Activated naive CD4-positive, alpha-beta T cell treated with anti-CD3 and anti-CD28 coated beads, Interleukin-2, amount 10 ng/mL, durations not matched to agents 7 days and 5 days (primary cell): Measurements from ENCODE around the gene GNG7.
"Not testable (repeated sequence)": the region's sequence is repeated elsewhere in the genome, so short reads cannot be mapped to it uniquely, and the experiment has no call there.

Source experiments
- CTCF ChIA-PET: fragments of 350-600 bp; sonication (Branson Sonifier 250); formaldehyde crosslinking; loops from one replicate; lab custom pipeline; 2021; ENCODE audit warnings: antibody characterized with exemption; lab: Charles Lee
- DNase-seq: peaks from one replicate; pipeline ENCODE4 v3.0.0-alpha.2; 2020
- H3K27ac Mint-ChIP-seq: one replicate; pipeline ENCODE4 v1.8.0; 2021; ENCODE audit warnings: mild to moderate bottlenecking, moderate library complexity, mixed read lengths
- H3K27me3 Mint-ChIP-seq: one replicate; pipeline ENCODE4 v1.8.0; 2021; ENCODE audit warnings: mild to moderate bottlenecking, mixed read lengths
- H3K36me3 Mint-ChIP-seq: one replicate; pipeline ENCODE4 v1.8.0; 2021; ENCODE audit warnings: mixed read lengths
- H3K4me1 Mint-ChIP-seq: one replicate; pipeline ENCODE4 v1.8.0; 2021; ENCODE audit warnings: mixed read lengths
- H3K4me3 Mint-ChIP-seq: one replicate; pipeline ENCODE4 v1.8.0; 2021; ENCODE audit warnings: mild to moderate bottlenecking, moderate library complexity, mixed read lengths
- H3K9me3 Mint-ChIP-seq: one replicate; pipeline ENCODE4 v1.8.0; 2021; ENCODE audit warnings: mixed read lengths

Gene GNG7

DNA sequence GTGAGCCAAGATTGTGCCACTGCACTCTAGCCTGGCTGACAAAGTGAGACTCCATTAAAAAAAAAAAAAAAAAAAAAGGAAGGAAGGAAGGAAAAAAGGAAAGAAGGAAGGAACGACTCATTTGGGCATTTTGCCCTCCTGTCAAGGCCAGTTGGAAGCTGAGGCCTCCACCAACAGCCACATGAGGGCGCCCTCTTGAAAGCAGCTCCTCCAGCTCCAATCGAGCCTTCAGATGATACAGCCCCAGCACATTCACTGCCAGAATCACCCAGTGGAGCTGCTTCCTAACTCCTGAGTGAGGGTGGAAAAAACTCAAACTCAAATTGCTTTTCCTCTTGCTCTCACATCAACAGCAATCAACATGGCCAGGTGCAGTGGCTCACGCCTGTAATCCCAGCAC, 40.9 kb downstream of the GNG7 start:
- Mint-ChIP-seq H3K27me3 (peaks cover 15% of the 10 kb centered on the region), H3K9me3 (no peaks in the 10 kb centered on the region), H3K4me3 (no peak overlapping the region), H3K4me1 (no peaks in the 10 kb centered on the region), H3K36me3 (no peaks in the 10 kb centered on the region), H3K27ac (no peak overlapping the region)
- DNase-seq = peak; percentile 36
- CTCF ChIA-PET = interaction anchor here (1.3 to 2.2 kb wide), 2 partner anchors 13 to 88 kb away, joined by 3 to 7 read pairs; no protein-coding TSS in a partner anchor

DNA sequence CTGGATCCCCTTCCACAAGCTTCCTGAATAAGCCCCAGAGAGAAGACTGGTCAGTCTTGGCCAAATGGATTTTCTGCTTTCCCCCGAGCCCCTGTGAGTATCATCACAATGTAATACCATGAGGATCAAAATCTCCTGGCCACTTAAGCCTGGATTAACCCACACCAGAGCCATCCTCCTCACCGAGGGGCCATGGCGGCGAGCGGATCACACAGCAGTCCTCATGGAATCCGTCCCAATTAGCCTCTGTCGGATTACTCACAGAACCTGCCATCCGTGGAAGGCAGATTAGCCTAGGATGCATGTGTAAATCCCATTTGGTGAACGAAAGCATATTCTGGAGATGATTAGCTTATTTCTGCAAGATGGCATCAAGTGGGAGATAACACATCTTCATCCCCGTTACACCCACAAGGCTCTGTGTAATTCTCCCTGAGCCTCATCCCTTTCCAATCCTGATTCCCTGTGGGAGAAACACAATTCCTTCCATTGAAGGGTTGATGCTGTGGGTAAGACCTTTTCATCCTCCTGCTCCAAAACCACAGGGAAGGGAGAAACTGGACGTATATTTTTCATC, 42.5 kb downstream of the GNG7 start:
- no peaks in the 10 kb centered on the region for H3K36me3 Mint-ChIP-seq
- H3K4me3 Mint-ChIP-seq = no peak overlapping the region
- H3K27ac Mint-ChIP-seq = no peak overlapping the region
- DNase-seq = no peak
- peaks cover 15% of the 10 kb centered on the region for H3K27me3 Mint-ChIP-seq
- H3K9me3 Mint-ChIP-seq = no peaks in the 10 kb centered on the region
- CTCF ChIA-PET = no interaction called here
- no peaks in the 10 kb centered on the region for H3K4me1 Mint-ChIP-seq

DNA sequence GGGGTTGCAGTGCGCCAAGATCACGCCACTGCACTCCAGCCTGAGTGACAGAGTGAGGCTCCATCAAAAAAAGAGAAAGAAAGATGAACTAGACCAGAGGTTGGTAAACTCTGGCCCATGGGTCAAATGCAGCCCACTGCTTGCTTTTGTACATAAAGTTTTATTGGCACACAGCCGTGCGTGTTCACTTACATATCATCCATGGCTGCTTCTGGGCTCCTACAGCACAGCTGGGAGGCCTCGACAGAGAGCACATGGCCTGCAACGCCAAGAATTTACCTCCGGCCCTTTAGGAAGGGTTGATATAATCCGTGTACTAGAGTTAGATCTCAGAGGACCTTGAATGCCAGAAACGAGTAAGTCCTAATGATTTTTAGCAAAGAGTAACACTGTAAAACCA, 46.0 kb downstream of the GNG7 start:
- DNase-seq = no peak
- no peaks in the 10 kb centered on the region for H3K4me1 Mint-ChIP-seq
- no peak overlapping the region for H3K4me3 Mint-ChIP-seq
- no peak overlapping the region for H3K27ac Mint-ChIP-seq
- no peaks in the 10 kb centered on the region for H3K36me3 Mint-ChIP-seq
- H3K27me3 Mint-ChIP-seq = peaks cover 8% of the 10 kb centered on the region
- H3K9me3 Mint-ChIP-seq = no peaks in the 10 kb centered on the region
- CTCF ChIA-PET = interaction anchor here (1.1 kb wide), 1 partner anchor 8 kb away, joined by 3 read pairs; no protein-coding TSS in a partner anchor

DNA sequence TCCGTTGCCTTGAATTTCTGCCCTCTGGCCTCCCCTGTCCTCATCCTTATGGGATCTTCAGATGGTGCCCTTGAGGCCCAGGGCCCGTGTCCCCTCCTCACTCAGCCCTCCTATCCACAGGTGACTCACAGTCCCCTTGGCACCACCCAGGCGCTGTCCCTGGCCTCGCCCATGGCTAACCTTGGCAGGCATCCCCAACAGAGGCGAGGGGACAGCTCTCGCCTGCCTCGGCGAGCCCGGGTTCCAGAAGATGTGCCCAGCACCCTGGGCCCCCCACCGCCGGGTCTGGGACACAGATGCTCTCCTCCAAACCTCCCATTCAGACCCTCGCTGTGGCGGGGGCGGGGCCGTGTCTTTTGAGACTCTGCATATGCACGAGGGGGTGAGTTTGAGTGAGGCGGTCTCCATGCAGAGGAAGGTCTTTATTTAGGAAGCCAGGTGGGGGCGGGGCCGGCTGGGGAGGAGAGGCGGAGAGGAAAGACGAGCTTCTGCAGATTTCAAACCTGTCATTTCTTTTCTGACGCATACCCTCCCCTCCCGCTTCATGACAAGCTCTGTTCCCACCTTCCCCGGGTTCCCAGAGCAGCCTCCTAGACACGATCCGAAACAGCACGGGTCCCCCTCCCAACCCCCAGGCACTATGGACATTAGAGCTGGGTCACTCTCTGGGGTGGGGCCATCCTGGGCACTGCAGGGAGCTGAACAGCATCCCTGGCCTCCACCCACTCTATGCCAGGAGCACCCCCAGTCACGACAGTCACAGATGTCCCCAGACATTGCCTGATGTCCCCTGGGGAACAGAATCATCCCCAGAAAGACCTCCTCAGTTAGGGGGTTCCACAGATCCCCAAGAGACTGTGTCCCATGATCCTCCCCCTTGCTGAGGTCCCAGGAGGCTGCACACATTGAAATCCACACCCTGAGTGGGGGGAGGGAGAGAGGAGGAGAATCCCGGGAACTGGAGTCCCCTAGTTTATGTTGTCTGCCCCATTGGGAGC, 48.5 kb downstream of the GNG7 start:
- Mint-ChIP-seq H3K27me3 (peaks cover 3% of the 10 kb centered on the region), H3K4me3 (no peak overlapping the region), H3K27ac (no peak overlapping the region), H3K9me3 (no peaks in the 10 kb centered on the region), H3K36me3 (no peaks in the 10 kb centered on the region), H3K4me1 (no peaks in the 10 kb centered on the region)
- no peak for DNase-seq
- CTCF ChIA-PET = no interaction called here

DNA sequence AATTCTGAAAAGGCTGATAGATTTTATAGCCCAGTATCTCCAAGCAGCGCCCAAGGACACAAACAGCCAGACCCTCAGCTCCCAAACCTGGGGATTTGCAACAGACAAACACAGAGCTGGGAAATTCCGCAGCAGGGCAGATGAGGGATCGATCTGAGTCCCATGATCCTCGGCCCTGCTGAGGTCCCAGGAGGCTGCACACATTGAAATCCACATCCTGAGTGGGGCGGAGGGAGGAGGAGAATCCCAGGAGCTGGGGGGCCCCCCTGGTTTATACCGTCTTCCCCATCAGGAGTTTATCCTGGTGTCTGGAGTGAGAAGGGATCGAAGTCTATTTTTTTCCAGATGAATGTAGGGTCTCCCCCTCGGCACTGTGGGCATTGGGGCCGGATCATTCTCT, 49.3 kb downstream of the GNG7 start:
- no peaks in the 10 kb centered on the region for H3K9me3 Mint-ChIP-seq
- CTCF ChIA-PET = no interaction called here
- no peaks in the 10 kb centered on the region for H3K36me3 Mint-ChIP-seq
- no peak for DNase-seq
- no peak overlapping the region for H3K4me3 Mint-ChIP-seq
- H3K27ac Mint-ChIP-seq = no peak overlapping the region
- H3K27me3 Mint-ChIP-seq = peaks cover 3% of the 10 kb centered on the region
- H3K4me1 Mint-ChIP-seq = no peaks in the 10 kb centered on the region

DNA sequence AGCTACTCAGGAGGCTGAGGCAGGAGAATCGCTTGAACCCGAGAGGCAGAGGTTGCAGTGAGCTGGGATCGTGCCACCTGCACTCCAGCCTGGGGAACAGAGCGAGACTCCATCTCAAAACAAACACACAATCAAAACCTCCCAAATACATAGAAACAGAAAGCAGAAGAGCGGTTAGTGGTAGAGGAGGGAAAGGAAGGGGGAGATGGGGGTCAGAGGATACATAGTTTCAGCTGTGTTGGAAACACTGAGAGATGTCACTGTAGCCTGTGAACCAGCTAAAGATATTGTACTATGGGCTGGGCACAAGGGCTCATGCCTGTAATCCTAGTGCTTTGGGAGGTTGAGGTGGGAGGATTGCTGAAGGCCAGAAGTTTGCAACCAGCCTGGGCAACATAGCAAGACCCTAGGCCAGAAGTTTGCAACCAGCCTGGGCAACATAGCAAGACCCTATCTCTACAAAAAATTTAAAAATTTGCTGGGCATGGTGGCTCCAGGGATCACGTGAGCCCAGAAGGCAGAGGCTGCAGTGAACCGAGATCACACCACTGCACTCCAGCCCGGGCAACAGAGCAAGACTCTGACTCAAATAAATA, 49.9 kb downstream of the GNG7 start:
- CTCF ChIA-PET = no interaction called here

DNA sequence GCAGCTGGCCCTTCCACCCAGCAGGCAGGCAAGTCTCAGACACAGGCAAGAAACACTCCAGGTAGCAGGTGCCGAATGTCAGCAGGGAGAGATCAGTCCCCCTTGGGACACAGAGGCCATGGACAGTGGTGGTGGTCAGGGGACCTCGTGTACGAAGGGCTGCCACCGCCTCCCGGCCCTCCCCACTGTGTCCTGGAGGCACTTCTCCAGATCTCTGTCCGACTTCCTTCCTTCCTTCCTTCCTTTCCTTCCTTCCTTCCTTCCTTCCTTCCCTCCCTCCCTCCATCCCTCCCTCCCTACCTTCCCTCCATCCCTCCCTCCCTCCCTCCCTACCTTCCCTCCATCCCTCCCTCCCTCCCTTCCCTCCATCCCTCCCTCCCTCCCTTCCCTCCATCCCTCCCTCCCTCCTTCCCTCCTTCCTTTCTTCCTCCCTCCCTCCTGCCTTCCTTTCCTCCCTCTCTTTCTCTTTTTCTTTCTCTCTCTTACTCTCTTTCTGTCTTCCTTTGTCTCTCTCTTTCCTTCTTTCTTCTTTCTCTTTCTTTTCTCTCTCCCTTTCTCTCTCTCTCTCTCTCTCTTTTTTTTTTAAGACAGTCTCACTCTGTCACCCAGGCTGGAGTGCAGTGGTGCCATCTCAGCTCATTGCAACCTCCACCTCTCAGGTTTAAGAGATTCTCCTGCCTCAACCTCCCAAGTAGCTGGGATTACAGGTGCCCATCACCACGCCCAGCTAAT, 51.3 kb downstream of the GNG7 start:
- not testable (repeated sequence) for H3K27me3 Mint-ChIP-seq, H3K9me3 Mint-ChIP-seq, H3K4me1 Mint-ChIP-seq, DNase-seq, H3K4me3 Mint-ChIP-seq, H3K36me3 Mint-ChIP-seq, H3K27ac Mint-ChIP-seq
- CTCF ChIA-PET = interaction anchor here (1.2 kb wide), 1 partner anchor 98 kb away, joined by 4 read pairs; no protein-coding TSS in a partner anchor

More for the DNA sequence above, 49.9 kb downstream of the GNG7 start:
- Mint-ChIP-seq H3K27me3 (no peaks in the 10 kb centered on the region), H3K27ac (no peak overlapping the region), H3K4me1 (no peaks in the 10 kb centered on the region), H3K9me3 (no peaks in the 10 kb centered on the region), H3K36me3 (no peaks in the 10 kb centered on the region), H3K4me3 (no peak overlapping the region)
- DNase-seq = no peak

DNA sequence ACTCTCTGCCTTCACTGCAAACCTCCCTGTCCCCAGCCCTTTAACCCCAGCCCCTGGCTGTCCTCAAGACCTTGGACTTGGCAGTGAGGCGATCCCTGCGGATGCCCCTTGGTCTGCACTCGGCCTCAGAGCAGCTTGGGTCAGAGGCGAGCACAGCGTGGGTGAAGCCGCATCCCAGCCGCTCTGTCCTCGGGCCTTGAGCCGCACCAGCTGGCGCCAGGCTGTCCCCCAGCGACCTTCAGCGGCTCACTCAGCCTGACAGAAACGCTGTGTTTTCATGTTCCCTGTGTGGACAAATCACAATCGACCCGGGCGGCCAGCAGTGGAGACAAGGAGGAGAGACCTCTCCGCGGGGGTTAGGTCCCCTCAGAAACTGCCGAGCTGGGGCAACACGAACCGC, 52.0 kb downstream of the GNG7 start:
- CTCF ChIA-PET = interaction anchor here (1.2 kb wide), 1 partner anchor 99 kb away, joined by 4 read pairs; no protein-coding TSS in a partner anchor
- Mint-ChIP-seq H3K27me3 (peaks cover 6% of the 10 kb centered on the region), H3K27ac (no peak overlapping the region), H3K9me3 (no peaks in the 10 kb centered on the region), H3K36me3 (no peaks in the 10 kb centered on the region), H3K4me3 (no peak overlapping the region), H3K4me1 (no peaks in the 10 kb centered on the region)
- no peak for DNase-seq

DNA sequence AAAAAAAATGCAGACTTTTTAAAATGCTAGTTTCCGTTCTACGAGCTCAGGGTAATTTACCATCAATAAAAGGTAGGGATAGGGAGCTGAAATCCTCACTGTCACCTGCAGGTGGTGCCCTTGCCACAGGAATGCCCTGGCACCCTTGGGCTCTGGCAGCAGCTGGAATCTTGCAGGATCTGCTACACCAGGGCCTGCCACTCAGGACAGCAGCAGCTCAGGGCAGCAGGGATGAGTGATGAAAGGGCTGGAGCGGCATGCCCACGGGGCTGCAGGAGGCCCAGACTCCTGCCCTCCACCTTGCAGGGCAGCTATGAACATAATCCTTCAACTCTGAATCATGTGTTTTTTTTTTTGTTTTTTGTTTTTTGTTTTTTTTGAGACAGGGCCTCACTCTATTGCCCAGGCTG, 54.0 kb downstream of the GNG7 start:
- H3K27me3 Mint-ChIP-seq = peaks cover 6% of the 10 kb centered on the region
- H3K4me1 Mint-ChIP-seq = no peaks in the 10 kb centered on the region
- DNase-seq = peak; percentile 85
- CTCF ChIA-PET = interaction anchor here (0.6 to 3.4 kb wide), 28 partner anchors 8 to 327 kb away, joined by 3 to 49 read pairs (median 4); partner anchors contain the start of gene ZNF57
- no peak overlapping the region for H3K4me3 Mint-ChIP-seq
- no peak overlapping the region for H3K27ac Mint-ChIP-seq
- no peaks in the 10 kb centered on the region for H3K36me3 Mint-ChIP-seq
- H3K9me3 Mint-ChIP-seq = no peaks in the 10 kb centered on the region

DNA sequence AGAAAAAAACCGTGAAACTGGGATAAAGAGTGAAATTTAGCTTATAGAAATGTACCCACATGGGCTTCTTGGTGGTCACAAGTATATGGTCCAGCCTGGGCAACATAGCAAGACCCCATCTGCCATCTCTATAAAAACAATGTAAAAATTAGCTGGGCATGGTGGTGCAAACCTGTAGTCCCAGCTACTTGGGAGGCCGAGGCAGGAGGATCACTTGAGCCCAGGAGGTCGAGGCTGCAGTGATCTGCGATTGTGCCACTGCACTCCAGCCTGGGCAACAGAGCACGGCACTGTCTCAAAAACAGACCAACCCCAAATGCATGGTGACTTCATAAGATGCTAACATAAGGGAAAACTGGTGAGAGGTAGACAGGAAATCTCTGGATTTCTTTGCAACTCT, 54.4 kb downstream of the GNG7 start:
- CTCF ChIA-PET = interaction anchor here (0.6 to 3.4 kb wide), 27 partner anchors 8 to 327 kb away, joined by 3 to 49 read pairs (median 4); partner anchors contain the start of gene ZNF57
- Mint-ChIP-seq H3K36me3 (no peaks in the 10 kb centered on the region), H3K9me3 (no peaks in the 10 kb centered on the region), H3K4me1 (no peaks in the 10 kb centered on the region), H3K27me3 (peaks cover 6% of the 10 kb centered on the region), H3K4me3 (no peak overlapping the region), H3K27ac (no peak overlapping the region)
- DNase-seq = no peak

DNA sequence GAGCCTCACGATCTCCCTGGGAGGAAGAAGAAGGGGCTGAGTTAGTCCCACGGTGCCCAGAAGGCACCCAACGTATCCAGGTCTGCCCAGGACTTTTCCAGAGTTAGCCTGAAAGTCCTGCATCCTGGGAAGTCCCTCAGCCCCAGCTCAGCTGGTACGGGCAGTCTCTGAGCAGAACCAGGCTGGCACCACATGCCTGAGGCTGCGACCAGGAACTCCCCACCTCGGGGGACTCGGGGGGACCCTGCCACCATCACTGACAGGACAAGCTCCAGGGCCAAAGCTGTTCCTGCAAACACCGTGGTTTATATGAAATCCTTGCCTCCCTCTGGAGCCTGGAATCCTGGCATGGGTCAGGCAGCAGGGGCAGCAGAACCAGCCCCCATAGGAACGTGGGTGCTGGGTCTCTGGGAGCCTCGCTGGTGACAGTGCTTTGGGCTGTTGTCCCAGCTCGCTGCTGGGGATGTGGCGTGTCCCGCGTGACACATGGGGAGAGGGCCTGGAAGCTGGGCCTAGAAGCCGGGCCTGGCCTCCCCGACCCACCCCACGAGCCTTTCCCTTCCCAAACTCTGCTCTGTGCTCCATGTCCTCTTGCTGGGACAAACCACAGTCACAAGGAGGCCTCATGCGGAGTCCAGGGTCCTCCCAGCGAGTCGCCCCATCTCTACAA, 55.5 kb downstream of the GNG7 start:
- no peak overlapping the region for H3K27ac Mint-ChIP-seq
- DNase-seq = no peak
- CTCF ChIA-PET = interaction anchor here (3.4 kb wide), 1 partner anchor 102 kb away, joined by 49 read pairs; no protein-coding TSS in a partner anchor
- peaks cover 7% of the 10 kb centered on the region for H3K27me3 Mint-ChIP-seq
- no peak overlapping the region for H3K4me3 Mint-ChIP-seq
- H3K4me1 Mint-ChIP-seq = no peaks in the 10 kb centered on the region
- H3K9me3 Mint-ChIP-seq = no peaks in the 10 kb centered on the region
- H3K36me3 Mint-ChIP-seq = no peaks in the 10 kb centered on the region

DNA sequence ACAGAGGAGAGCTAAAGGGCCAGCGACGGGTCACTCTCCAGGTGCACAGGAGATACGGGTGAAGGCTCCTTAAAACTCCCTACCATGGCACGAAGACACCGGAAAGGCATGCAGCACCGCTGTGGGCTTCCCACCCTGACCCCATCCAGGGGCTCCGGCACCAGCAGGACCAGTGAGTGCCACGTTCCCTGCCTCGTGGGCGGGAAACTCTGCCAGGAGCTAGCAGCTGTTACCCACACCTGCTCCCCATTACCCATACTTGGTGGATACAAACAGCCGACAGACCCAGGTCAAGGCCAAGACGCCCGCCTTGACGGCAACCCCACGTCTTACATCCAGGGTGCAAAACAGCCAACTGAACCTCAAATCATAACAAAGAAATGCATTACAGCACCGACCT, 56.7 kb downstream of the GNG7 start:
- CTCF ChIA-PET = interaction anchor here (3.4 kb wide), 1 partner anchor 103 kb away, joined by 49 read pairs; no protein-coding TSS in a partner anchor
- peaks cover 12% of the 10 kb centered on the region for H3K27me3 Mint-ChIP-seq
- H3K9me3 Mint-ChIP-seq = no peaks in the 10 kb centered on the region
- no peaks in the 10 kb centered on the region for H3K4me1 Mint-ChIP-seq
- no peaks in the 10 kb centered on the region for H3K36me3 Mint-ChIP-seq
- no peak overlapping the region for H3K27ac Mint-ChIP-seq
- DNase-seq = no peak
- no peak overlapping the region for H3K4me3 Mint-ChIP-seq

DNA sequence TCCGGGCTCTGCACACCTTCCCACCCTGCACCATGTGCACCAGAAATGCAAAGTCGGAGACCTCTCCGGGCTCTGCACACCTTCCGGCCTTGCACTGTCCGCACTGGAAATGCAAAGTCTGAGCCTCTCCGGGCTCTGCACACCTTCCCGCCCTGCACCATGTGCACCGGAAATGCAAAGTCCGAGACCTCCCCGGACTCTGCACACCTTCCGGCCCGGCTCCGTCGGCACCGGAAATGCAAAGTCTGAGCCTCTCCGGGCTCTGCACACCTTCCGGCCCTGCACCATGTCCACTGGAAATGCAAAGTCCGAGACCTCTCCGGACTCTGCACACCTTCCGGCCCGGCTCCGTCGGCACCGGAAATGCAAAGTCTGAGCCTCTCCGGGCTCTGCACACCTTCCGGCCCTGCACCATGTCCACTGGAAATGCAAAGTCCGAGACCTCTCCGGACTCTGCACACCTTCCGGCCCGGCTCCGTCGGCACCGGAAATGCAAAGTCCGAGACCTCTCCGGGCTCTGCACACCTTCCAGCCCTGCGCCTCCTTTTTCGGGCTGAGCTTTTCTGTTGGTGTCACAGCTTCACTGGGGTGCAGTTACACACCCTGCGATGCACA, 59.3 kb downstream of the GNG7 start:
- H3K4me3 Mint-ChIP-seq, H3K4me1 Mint-ChIP-seq, H3K27ac Mint-ChIP-seq, H3K9me3 Mint-ChIP-seq, H3K36me3 Mint-ChIP-seq, DNase-seq: not testable (repeated sequence)
- H3K27me3 Mint-ChIP-seq = peaks cover 36% of the 10 kb centered on the region
- CTCF ChIA-PET = interaction anchor here (0.6 kb wide), 1 partner anchor 78 kb away, joined by 3 read pairs; no protein-coding TSS in a partner anchor
